ENCODE data around the gene PIN4.

DNA sequence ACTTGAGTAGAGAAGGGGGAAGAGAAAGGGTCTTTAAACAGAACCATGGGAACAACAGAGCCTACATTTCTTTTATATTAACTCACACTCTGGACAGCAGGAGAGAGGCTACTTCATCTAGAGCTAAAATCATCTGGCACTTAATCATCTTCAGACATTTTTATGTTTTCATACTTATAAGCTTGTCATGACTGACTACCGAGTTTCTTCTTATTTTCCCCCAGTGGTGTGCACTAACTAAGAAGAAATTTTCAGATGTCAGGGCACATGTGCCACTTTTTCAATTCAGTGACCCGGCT, 38.0 kb upstream of the PIN4 start:
- no peak for TF ChIP-seq CBX5 (IDR thresholded peaks at IDR 0.05; ENCODE audit: low read depth)
- no peak for TF ChIP-seq CHD4 (IDR thresholded peaks at IDR 0.05)
- TF ChIP-seq EZH2 (IDR thresholded peaks at IDR 0.05; ENCODE audit: borderline replicate concordance, control insufficient read depth, low read depth, low read length): no peak
- TF ChIP-seq ZBED1 (IDR thresholded peaks at IDR 0.05; ENCODE audit: borderline replicate concordance): no peak
- no peak for TF ChIP-seq POLR2AphosphoS5 (IDR thresholded peaks at IDR 0.05; ENCODE audit: low read length)
- no peak for TF ChIP-seq FOS (IDR thresholded peaks at IDR 0.05; ENCODE audit: borderline replicate concordance, extremely low read depth, insufficient read length)
- TF ChIP-seq, protein P1, sequence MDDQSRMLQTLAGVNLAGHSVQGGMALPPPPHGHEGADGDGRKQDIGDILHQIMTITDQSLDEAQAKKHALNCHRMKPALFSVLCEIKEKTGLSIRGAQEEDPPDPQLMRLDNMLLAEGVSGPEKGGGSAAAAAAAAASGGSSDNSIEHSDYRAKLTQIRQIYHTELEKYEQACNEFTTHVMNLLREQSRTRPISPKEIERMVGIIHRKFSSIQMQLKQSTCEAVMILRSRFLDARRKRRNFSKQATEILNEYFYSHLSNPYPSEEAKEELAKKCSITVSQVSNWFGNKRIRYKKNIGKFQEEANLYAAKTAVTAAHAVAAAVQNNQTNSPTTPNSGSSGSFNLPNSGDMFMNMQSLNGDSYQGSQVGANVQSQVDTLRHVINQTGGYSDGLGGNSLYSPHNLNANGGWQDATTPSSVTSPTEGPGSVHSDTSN (IDR thresholded peaks at IDR 0.05; ENCODE audit: insufficient replicate concordance, low read depth, low read length): no peak
- TF ChIP-seq, protein P2, sequence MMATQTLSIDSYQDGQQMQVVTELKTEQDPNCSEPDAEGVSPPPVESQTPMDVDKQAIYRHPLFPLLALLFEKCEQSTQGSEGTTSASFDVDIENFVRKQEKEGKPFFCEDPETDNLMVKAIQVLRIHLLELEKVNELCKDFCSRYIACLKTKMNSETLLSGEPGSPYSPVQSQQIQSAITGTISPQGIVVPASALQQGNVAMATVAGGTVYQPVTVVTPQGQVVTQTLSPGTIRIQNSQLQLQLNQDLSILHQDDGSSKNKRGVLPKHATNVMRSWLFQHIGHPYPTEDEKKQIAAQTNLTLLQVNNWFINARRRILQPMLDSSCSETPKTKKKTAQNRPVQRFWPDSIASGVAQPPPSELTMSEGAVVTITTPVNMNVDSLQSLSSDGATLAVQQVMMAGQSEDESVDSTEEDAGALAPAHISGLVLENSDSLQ (IDR thresholded peaks at IDR 0.05): no peak
- no peak for TF ChIP-seq SP1 (IDR thresholded peaks at IDR 0.05; ENCODE audit: low read depth, low read length)
- TF ChIP-seq NRF1 (conservative IDR thresholded peaks at IDR 0.05; ENCODE audit: low read depth, low read length): no peak
- no peak for TF ChIP-seq JUND (IDR thresholded peaks at IDR 0.05; ENCODE audit: low read depth, low read length)
- TF ChIP-seq TCF12 (IDR thresholded peaks at IDR 0.05; ENCODE audit: low read depth, low read length): no peak
- TF ChIP-seq, protein P3, sequence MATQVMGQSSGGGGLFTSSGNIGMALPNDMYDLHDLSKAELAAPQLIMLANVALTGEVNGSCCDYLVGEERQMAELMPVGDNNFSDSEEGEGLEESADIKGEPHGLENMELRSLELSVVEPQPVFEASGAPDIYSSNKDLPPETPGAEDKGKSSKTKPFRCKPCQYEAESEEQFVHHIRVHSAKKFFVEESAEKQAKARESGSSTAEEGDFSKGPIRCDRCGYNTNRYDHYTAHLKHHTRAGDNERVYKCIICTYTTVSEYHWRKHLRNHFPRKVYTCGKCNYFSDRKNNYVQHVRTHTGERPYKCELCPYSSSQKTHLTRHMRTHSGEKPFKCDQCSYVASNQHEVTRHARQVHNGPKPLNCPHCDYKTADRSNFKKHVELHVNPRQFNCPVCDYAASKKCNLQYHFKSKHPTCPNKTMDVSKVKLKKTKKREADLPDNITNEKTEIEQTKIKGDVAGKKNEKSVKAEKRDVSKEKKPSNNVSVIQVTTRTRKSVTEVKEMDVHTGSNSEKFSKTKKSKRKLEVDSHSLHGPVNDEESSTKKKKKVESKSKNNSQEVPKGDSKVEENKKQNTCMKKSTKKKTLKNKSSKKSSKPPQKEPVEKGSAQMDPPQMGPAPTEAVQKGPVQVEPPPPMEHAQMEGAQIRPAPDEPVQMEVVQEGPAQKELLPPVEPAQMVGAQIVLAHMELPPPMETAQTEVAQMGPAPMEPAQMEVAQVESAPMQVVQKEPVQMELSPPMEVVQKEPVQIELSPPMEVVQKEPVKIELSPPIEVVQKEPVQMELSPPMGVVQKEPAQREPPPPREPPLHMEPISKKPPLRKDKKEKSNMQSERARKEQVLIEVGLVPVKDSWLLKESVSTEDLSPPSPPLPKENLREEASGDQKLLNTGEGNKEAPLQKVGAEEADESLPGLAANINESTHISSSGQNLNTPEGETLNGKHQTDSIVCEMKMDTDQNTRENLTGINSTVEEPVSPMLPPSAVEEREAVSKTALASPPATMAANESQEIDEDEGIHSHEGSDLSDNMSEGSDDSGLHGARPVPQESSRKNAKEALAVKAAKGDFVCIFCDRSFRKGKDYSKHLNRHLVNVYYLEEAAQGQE (IDR thresholded peaks at IDR 0.05; ENCODE audit: low read depth, low read length): no peak
- no peak for TF ChIP-seq POLR2A (IDR thresholded peaks at IDR 0.05; ENCODE audit: low read depth, low read length)

Measured in GM12878 (cell line).